Stomach (tissue), 9 donors: ENCODE results near the gene CYTH1. TPM values are rescaled to one million over a fixed set of nuclear protein-coding genes. Genes with fewer than 3 reads are reported as not detected.

Source experiments
- DNase-seq, 2 donors: peaks; one replicate each; pipeline versions ENCODE4 v3.0.0 to v3.0.0-alpha.2; 2013 to 2019
- H3K27ac ChIP-seq, 5 donors: fragments of 200-600 bp in 4 of 5; sonication (generic) in 4 of 5; one replicate each; pipeline ENCODE4 v1.5.1; 2013 to 2019; ENCODE audit warnings: mild to moderate bottlenecking in 1 of 5, moderate library complexity in 1 of 5
- H3K27me3 ChIP-seq, 3 donors: fragments of 200-600 bp; sonication (generic); one replicate each; pipeline ENCODE4 v1.5.1; 2017 to 2019; ENCODE audit warnings: mixed run types in 1 of 3
- H3K36me3 ChIP-seq, 4 donors: fragments of 200-600 bp; sonication (generic); 1 replicate in 3 of 4; 2 replicates in 1 of 4; pipeline ENCODE4 v1.5.1; 2016 to 2019
- H3K4me1 ChIP-seq, 4 donors: fragments of 200-600 bp; sonication (generic); one replicate each; pipeline ENCODE4 v1.5.1; 2016 to 2019
- H3K4me3 ChIP-seq, 4 donors: fragments of 200-600 bp; sonication (generic) in 3 of 4; one replicate each; pipeline ENCODE4 v1.5.1; 2016 to 2019; ENCODE audit warnings: mild to moderate bottlenecking in 1 of 4
- H3K9me3 ChIP-seq, 4 donors: fragments of 200-600 bp; sonication (generic); one replicate each; pipeline ENCODE4 v1.5.1; 2016 to 2019
- EP300 ChIP-seq: sonication (generic); formaldehyde crosslinking; IDR thresholded peaks from one replicate; pipeline ENCODE4 v1.6.1; 2017; ENCODE audit warnings: antibody characterized with exemption
- POLR2A ChIP-seq, 4 donors: fragments of 450-650 bp; IDR thresholded peaks; one replicate each; pipeline ENCODE4 v1.6.1; 2016; ENCODE audit warnings: antibody characterized with exemption in 4 of 4, control low read depth in 2 of 4, mild to moderate bottlenecking in 1 of 4, moderate library complexity in 1 of 4
- POLR2AphosphoS5 ChIP-seq, 3 donors: sonication (generic); formaldehyde crosslinking; IDR thresholded peaks; one replicate each; pipeline ENCODE4 v1.6.1; 2016; ENCODE audit warnings: antibody characterized with exemption in 3 of 3
- WGBS, 5 donors: extraction: QIAGEN DNeasy Blood & Tissue Kit in 3 of 5; methylation state at CpG; one replicate each; pipeline versions ENCODE4 v1.1.5 to v1.1.7; 2013 to 2018; 5-methylcytosine and 5-hydroxymethylcytosine counted together
- intact Hi-C: fragments of 100-400 bp; cut with DNase I; formaldehyde crosslinking; loops from one replicate; pipeline ENCODE4 v1.15.1; 2023; ENCODE audit warnings: low total_unique reads
- polyA plus RNA-seq, 3 donors: library from polyadenylated mRNA; stranded (reverse); fragments of 200-250 nt; gene quantifications; one replicate each; pipeline ENCODE4 v1.2.3, GENCODE V29; 2013
- total RNA-seq, 5 donors: library from RNA; depleted of rRNA; stranded (reverse); fragments of >200 nt; gene quantifications; one replicate each; pipeline versions ENCODE4 v1.1.0 to v1.2.3, GENCODE V29; 2014 to 2016
- TF ChIP-seq, protein P1 (sequence below), 7 experiments: fragments of 450-650 bp in 4 of 7; fragments of 200-600 bp in 3 of 7; sonication (generic) in 3 of 7; IDR thresholded peaks; one replicate each; pipeline ENCODE4 v1.5.1; 2016 to 2019; ENCODE audit warnings: antibody characterized with exemption in 7 of 7, control low read depth in 2 of 7, mild to moderate bottlenecking in 1 of 7
- donor health status: healthy with polysubstance abuse.
- donor health status: Bipolar disorder and iron deficiency.
- donor health status: healthy.

The CYTH1 gene
- total and polyA plus RNA-seq, 8 donors = 29.6 to 137 (median 55.9) TPM

DNA sequence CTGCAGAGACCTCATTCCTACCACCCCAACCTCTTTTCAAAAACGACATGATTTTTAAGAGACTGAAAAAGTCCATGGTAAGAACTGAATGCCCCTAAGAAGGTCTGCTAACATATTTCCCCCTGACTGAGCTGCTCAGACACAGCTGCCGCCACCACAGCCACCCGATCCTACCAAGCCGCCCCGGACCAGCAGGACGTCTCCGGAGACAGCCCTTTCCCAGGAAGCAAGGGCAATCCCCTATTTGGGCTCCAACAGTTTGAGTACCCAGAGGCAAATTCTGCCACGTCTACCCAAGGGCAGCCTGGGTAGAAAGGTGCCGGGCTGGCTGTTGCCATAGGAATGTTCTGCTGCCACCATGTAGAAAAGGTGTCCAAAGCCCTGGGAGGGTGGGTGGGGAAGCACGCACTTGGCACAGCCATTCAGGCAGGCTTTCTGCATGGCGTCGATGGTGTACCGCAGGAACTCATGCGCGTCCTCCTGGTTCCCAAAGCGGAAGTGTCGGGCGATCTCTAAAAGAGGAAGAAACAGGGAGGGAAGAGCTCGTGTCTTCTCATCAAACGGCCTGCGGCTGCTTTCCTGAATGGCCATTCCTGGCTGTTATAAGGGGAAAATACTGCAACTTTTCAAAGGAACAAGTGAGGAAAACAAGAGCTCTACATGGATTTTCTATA is 44.9 kb upstream of the CYTH1 start:
- peaks cover 73 to 100% (median 100%) of the 10 kb centered on the region in 4 donors for H3K36me3 ChIP-seq
- H3K27me3 ChIP-seq = no peaks in the 10 kb centered on the region
- no peak overlapping the region for H3K4me3 ChIP-seq
- TF ChIP-seq, protein P1, sequence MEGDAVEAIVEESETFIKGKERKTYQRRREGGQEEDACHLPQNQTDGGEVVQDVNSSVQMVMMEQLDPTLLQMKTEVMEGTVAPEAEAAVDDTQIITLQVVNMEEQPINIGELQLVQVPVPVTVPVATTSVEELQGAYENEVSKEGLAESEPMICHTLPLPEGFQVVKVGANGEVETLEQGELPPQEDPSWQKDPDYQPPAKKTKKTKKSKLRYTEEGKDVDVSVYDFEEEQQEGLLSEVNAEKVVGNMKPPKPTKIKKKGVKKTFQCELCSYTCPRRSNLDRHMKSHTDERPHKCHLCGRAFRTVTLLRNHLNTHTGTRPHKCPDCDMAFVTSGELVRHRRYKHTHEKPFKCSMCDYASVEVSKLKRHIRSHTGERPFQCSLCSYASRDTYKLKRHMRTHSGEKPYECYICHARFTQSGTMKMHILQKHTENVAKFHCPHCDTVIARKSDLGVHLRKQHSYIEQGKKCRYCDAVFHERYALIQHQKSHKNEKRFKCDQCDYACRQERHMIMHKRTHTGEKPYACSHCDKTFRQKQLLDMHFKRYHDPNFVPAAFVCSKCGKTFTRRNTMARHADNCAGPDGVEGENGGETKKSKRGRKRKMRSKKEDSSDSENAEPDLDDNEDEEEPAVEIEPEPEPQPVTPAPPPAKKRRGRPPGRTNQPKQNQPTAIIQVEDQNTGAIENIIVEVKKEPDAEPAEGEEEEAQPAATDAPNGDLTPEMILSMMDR (IDR thresholded peaks at IDR 0.05) = no peak
- TF ChIP-seq POLR2A (IDR thresholded peaks at IDR 0.05) = no peak
- no peak for TF ChIP-seq EP300
- TF ChIP-seq POLR2AphosphoS5 (IDR thresholded peaks at IDR 0.05) = no peak
- WGBS, 5 donors = 85 to 96% (median 90%) methylated on average over 21 of the region's 21 CpGs
- DNase-seq = no peak
- H3K27ac ChIP-seq = peak overlapping the region in 2 of 5 donors; percentile 32 to 36
- intact Hi-C loops = no loop called here
- H3K9me3 ChIP-seq = no peaks in the 10 kb centered on the region
- H3K4me1 ChIP-seq = peaks cover 0 to 8% (median under 1%) of the 10 kb centered on the region in 4 donors

DNA sequence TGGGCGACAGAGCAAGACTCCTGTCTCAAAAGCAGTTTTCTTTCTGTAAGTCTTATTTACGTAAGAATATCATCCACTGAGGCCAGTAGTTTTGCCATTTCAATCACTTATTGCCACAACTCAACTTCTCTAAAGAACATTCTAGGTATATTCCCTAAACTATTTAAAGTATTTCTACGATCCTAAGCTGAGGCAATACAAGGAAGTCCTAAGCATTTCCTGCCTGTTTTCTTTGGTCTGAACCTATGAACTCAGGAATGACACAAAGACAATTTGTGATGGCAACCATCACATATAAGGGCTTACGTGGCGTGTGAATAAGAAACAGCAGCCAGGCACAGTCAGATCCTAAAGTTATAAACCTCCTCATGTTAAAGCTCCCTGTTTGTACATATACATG is 44.3 kb upstream of the CYTH1 start:
- H3K36me3 ChIP-seq = peaks cover 79 to 100% (median 100%) of the 10 kb centered on the region in 4 donors
- H3K4me1 ChIP-seq = peaks cover 0 to 7% (median 0%) of the 10 kb centered on the region in 4 donors
- peak overlapping the region in 3 of 5 donors; percentile 5 to 36 (median 32) for H3K27ac ChIP-seq
- no peak for DNase-seq
- H3K27me3 ChIP-seq = no peaks in the 10 kb centered on the region
- TF ChIP-seq EP300 (no peak), POLR2A (IDR thresholded peaks at IDR 0.05) (no peak), POLR2AphosphoS5 (IDR thresholded peaks at IDR 0.05) (no peak)
- TF ChIP-seq, protein P1 (IDR thresholded peaks at IDR 0.05) = no peak
- no peak overlapping the region for H3K4me3 ChIP-seq
- WGBS, 5 donors = 87 to 95% (median 89%) methylated on average over 5 of the region's 5 CpGs
- no peaks in the 10 kb centered on the region for H3K9me3 ChIP-seq
- intact Hi-C loops = no loop called here

DNA sequence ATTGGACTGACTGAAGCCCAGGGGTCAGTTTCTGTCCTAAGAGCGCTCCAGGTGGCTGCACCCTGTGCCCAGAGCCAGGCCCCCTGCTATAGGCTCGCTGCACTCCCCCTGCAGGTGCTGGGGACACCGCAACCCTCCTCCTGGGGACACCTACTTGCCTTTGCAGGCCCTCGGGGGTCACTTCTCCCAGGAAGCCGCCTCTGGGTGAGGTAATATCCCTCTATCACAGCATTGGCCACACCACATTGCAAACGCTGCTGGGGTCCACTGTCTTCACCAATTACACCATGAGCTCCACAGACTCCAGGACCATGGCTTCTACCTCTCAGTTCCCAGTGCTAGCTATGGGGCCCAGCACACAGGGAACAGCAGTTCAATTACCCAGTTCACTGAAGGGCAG is 43.6 kb upstream of the CYTH1 start:
- Histone ChIP-seq H3K9me3 (no peaks in the 10 kb centered on the region), H3K27me3 (no peaks in the 10 kb centered on the region), H3K36me3 (peaks cover 83 to 100% (median 100%) of the 10 kb centered on the region in 4 donors), H3K27ac (peak overlapping the region in 2 of 5 donors; percentile 5 to 36), H3K4me3 (no peak overlapping the region), H3K4me1 (peaks cover 0 to 7% (median 0%) of the 10 kb centered on the region in 4 donors)
- 90 to 98% (median 94%) methylated on average over 6 of the region's 6 CpGs for WGBS, 5 donors
- TF ChIP-seq, protein P1 (IDR thresholded peaks at IDR 0.05) = no peak
- TF ChIP-seq EP300 (no peak), POLR2AphosphoS5 (IDR thresholded peaks at IDR 0.05) (no peak), POLR2A (IDR thresholded peaks at IDR 0.05) (no peak)
- intact Hi-C loops = no loop called here
- DNase-seq = no peak

DNA sequence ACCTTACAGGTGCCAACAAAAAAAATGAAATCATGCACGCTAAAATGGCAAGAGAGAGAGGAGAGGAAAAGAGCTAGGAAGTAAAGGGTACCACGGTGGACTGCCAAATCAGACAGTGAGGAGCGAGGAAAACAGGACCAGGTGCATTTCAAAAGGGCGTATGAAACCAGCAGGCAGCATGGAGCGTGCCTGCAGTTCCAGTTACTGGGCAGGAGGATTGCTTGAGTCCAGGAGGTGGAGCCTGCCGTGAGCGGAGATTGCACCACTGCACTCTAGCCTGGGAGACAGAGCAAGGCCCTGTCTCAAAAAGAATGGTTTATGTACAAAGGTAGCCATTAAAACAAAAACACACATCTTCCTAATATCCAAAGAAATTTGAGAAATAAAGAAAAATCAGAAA is 42.2 kb upstream of the CYTH1 start:
- Histone ChIP-seq H3K9me3 (no peaks in the 10 kb centered on the region), H3K36me3 (peaks cover 84 to 100% (median 100%) of the 10 kb centered on the region in 4 donors), H3K4me3 (no peak overlapping the region), H3K27ac (no peak overlapping the region), H3K4me1 (peaks cover 0 to 11% (median 0%) of the 10 kb centered on the region in 4 donors), H3K27me3 (no peaks in the 10 kb centered on the region)
- no peak for DNase-seq
- TF ChIP-seq, protein P1 (IDR thresholded peaks at IDR 0.05) = no peak
- intact Hi-C loops = no loop called here
- 85 to 94% (median 93%) methylated on average over 7 of the region's 7 CpGs for WGBS, 5 donors
